Smooth muscle cell (in vitro differentiated cells): ENCODE results near the gene SENP2. TPM values are rescaled to one million over a fixed set of nuclear protein-coding genes. Genes with fewer than 3 reads are reported as not detected.

ENCODE experiments used
- DNase-seq: peaks from one replicate; lab custom pipeline; 2025; ENCODE audit not compliant: unreplicated experiment; lab: John Stamatoyannopoulos, UW
- H2AFZ ChIP-seq: fragments of 200-600 bp; sonication (generic); 2 replicates; pipeline ENCODE4 v1.6.0; 2016; ENCODE audit warnings: antibody characterized with exemption, low read depth, mild to moderate bottlenecking
- H3F3A ChIP-seq: fragments of 200-600 bp; sonication (generic); 2 replicates; pipeline ENCODE4 v1.6.0; 2017; ENCODE audit warnings: antibody characterized with exemption, low read depth
- H3K27ac ChIP-seq: fragments of 200-600 bp; sonication (generic); 2 replicates; pipeline ENCODE4 v1.5.1; 2016; ENCODE audit warnings: low read depth, mild to moderate bottlenecking
- H3K27me3 ChIP-seq: fragments of 200-600 bp; sonication (generic); 2 replicates; pipeline ENCODE4 v1.6.1; 2016; ENCODE audit warnings: low read depth, mild to moderate bottlenecking
- H3K36me3 ChIP-seq: fragments of 200-600 bp; sonication (generic); 2 replicates; pipeline ENCODE4 v1.5.1; 2016; ENCODE audit warnings: low read depth
- H3K4me1 ChIP-seq: fragments of 200-600 bp; sonication (generic); 2 replicates; pipeline ENCODE4 v1.5.1; 2016; ENCODE audit warnings: low read depth
- H3K4me2 ChIP-seq: fragments of 200-600 bp; sonication (generic); 2 replicates; pipeline ENCODE4 v1.6.0; 2016; ENCODE audit warnings: mild to moderate bottlenecking
- H3K4me3 ChIP-seq: fragments of 200-600 bp; sonication (generic); 2 replicates; pipeline ENCODE4 v1.5.1; 2016; ENCODE audit warnings: mild to moderate bottlenecking
- H3K79me2 ChIP-seq: fragments of 200-600 bp; sonication (generic); 2 replicates; pipeline ENCODE4 v1.6.0; 2016; ENCODE audit warnings: low read depth, mild to moderate bottlenecking
- H3K9ac ChIP-seq: fragments of 200-600 bp; sonication (generic); 2 replicates; pipeline ENCODE4 v1.6.0; 2016; ENCODE audit warnings: low read depth
- H3K9me3 ChIP-seq: fragments of 200-600 bp; sonication (generic); replicated peaks from 2 replicates; pipeline ENCODE4 v1.5.1; 2016; ENCODE audit warnings: low read depth
- H4K20me1 ChIP-seq: fragments of 200-600 bp; sonication (generic); 2 replicates; pipeline ENCODE4 v1.6.0; 2016; ENCODE audit warnings: low read depth
- WGBS: methylation state at CpG from one replicate; pipeline ENCODE4 v1.1.7; 2016; ENCODE audit warnings: low lambda C conversion rate; 5-methylcytosine and 5-hydroxymethylcytosine counted together
- polyA plus RNA-seq: library from polyadenylated mRNA; unstranded; fragments of >200 nt; fragmentation: Nextera tagmentation; extraction: Ambion mirVana; gene quantifications from 2 replicates; pipeline ENCODE4 v1.2.1, GENCODE V29; 2016
- small RNA-seq: library from RNA; depleted of rRNA; stranded (forward); fragments of <200 nt; gene quantifications from one replicate; pipeline ENCODE3, GENCODE V24; 2014
- total RNA-seq: library from RNA; depleted of rRNA; stranded (reverse); fragments of >200 nt; gene quantifications from 2 replicates; pipeline ENCODE4 v1.2.3, GENCODE V29; 2014
- TF ChIP-seq, protein P1 (sequence below): fragments of 200-600 bp; sonication (generic); IDR thresholded peaks from 2 replicates; pipeline ENCODE4 v1.5.1; 2017; ENCODE audit warnings: borderline replicate concordance, mild to moderate bottlenecking, antibody characterized with exemption; ENCODE audit not compliant: insufficient read depth, poor library complexity, severe bottlenecking

The SENP2 gene
- total and polyA plus RNA-seq, 2 experiments from 2014 or later = 22.9 to 27.4 TPM

DNA sequence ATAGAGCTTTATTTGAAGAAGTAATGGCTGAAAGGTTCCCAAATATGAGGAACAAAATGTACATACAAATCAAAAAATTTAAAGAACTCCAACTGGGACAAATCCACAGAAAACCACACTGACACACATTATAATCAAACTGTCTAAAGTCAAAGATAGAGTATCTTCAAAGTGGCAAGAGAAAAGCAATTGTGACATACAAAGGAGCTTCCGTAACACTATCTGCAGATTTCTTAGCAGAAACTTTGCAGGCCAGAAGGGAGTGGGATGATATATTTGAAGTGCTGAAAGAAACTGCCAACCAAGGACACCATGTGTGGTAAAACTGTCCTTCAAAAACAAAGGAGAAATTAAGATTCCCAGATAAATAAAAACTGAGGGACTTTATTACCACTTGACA, 91.9 kb downstream of the SENP2 start:
- Histone ChIP-seq H3K36me3 (peaks cover 38% of the 10 kb centered on the region), H3K4me3 (no peak overlapping the region), H3K4me2 (no peak overlapping the region), H3K79me2 (peaks cover 52% of the 10 kb centered on the region), H3K27me3 (no peaks in the 10 kb centered on the region), H2AFZ (no peak overlapping the region), H3K27ac (peak overlapping the region; percentile 34), H3F3A (peaks cover 20% of the 10 kb centered on the region), H3K9me3 (no peaks in the 10 kb centered on the region), H4K20me1 (peaks cover 81% of the 10 kb centered on the region), H3K9ac (no peak overlapping the region), H3K4me1 (no peaks in the 10 kb centered on the region)
- 79% methylated on average over 1 of the region's 1 CpG for WGBS
- TF ChIP-seq, protein P1, sequence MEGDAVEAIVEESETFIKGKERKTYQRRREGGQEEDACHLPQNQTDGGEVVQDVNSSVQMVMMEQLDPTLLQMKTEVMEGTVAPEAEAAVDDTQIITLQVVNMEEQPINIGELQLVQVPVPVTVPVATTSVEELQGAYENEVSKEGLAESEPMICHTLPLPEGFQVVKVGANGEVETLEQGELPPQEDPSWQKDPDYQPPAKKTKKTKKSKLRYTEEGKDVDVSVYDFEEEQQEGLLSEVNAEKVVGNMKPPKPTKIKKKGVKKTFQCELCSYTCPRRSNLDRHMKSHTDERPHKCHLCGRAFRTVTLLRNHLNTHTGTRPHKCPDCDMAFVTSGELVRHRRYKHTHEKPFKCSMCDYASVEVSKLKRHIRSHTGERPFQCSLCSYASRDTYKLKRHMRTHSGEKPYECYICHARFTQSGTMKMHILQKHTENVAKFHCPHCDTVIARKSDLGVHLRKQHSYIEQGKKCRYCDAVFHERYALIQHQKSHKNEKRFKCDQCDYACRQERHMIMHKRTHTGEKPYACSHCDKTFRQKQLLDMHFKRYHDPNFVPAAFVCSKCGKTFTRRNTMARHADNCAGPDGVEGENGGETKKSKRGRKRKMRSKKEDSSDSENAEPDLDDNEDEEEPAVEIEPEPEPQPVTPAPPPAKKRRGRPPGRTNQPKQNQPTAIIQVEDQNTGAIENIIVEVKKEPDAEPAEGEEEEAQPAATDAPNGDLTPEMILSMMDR = no peak
- DNase-seq = no peak

DNA sequence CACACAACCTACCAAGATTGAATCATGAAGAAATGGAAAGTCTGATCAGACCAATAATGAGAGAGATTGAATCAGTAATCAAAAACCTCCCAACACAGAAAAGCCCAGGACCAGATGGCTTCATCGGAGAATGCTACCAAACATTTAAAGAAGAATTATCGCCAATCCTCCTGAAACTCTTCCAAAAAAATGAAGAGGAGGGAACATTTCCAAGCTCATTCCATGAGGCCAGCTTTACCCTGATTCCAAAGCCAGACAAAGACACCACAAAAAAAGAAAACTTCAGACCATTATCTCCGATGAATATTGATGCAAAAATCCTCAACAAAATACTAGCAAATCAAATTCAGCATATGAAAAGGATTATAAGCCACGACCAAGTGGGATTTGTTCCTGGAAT, 94.1 kb downstream of the SENP2 start:
- H3K27me3 ChIP-seq = no peaks in the 10 kb centered on the region
- no peaks in the 10 kb centered on the region for H3K4me1 ChIP-seq
- peak overlapping the region; percentile 33 for H3K27ac ChIP-seq
- H3K4me2 ChIP-seq = no peak overlapping the region
- no peaks in the 10 kb centered on the region for H3K9me3 ChIP-seq
- WGBS = 91% methylated on average over 4 of the region's 4 CpGs
- TF ChIP-seq, protein P1 = no peak
- no peak overlapping the region for H3K9ac ChIP-seq
- peaks cover 34% of the 10 kb centered on the region for H3K36me3 ChIP-seq
- H2AFZ ChIP-seq = no peak overlapping the region
- H3K79me2 ChIP-seq = peaks cover 66% of the 10 kb centered on the region
- no peak overlapping the region for H3K4me3 ChIP-seq
- H4K20me1 ChIP-seq = peaks cover 76% of the 10 kb centered on the region
- peaks cover 18% of the 10 kb centered on the region for H3F3A ChIP-seq
- no peak for DNase-seq

Small RNAs within 50 kb of the gene (small RNA-seq; reads per million reads assigned to genes)
- 0.18 reads per million for gene AC133473.1

Other genes starting within 250 kb of the SENP2 start
- 27.1 and 28.5 TPM in 2 replicates for gene MAP3K13, start 223.2 kb upstream of the SENP2 start, total RNA-seq
- gene MAP3K13, start 223.2 kb upstream of the SENP2 start, polyA plus RNA-seq = 49.9 and 65.4 TPM in 2 replicates
- 11.2 and 19.7 TPM in 2 replicates for gene TMEM41A, start 87.3 kb upstream of the SENP2 start, total RNA-seq
- 21.3 and 30.1 TPM in 2 replicates for gene TMEM41A, start 87.3 kb upstream of the SENP2 start, polyA plus RNA-seq
- gene LIPH, start 33.7 kb upstream of the SENP2 start, total RNA-seq = 0.04 TPM in 1 of 2 replicates, not detected in the other
- gene LIPH, start 33.7 kb upstream of the SENP2 start, polyA plus RNA-seq = 0.03 TPM in 1 of 2 replicates, not detected in the other
- 59.2 and 73.7 TPM in 2 replicates for gene IGF2BP2, start 238.7 kb downstream of the SENP2 start, total RNA-seq
- gene IGF2BP2, start 238.7 kb downstream of the SENP2 start, polyA plus RNA-seq = 80.6 and 105 TPM in 2 replicates